ENCODE data around the gene RNLS.
"Not testable (repeated sequence)": the region's sequence is repeated elsewhere in the genome, so short reads cannot be mapped to it uniquely, and the experiment has no call there.

Gene RNLS

DNA sequence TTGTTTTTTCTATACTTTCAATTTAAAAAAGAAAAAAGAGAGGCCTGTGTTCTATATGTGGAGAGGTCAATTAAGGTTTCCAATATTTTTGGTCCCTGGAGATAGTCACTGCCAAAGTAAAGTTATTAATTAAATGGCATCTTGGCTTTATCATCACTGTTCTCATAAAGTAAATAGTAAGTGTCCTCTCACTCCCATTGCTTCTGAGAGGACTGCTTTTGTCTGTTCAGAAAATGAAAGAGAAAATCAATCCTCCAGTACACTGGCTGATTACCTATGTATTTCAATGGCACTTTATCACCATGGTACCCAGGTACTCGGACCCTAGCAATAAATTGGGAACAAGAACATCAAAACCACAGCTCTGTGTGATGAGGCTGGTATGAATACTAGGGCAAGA, 94.0 kb downstream of the RNLS start:
- no peak for DNase-seq (ENCODE audit: insufficient read length, low spot score)
- no peak for FAIRE-seq
- no peak for TF ChIP-seq CTCF (IDR thresholded peaks at IDR 0.05; ENCODE audit: insufficient read depth, missing control alignments)

DNA sequence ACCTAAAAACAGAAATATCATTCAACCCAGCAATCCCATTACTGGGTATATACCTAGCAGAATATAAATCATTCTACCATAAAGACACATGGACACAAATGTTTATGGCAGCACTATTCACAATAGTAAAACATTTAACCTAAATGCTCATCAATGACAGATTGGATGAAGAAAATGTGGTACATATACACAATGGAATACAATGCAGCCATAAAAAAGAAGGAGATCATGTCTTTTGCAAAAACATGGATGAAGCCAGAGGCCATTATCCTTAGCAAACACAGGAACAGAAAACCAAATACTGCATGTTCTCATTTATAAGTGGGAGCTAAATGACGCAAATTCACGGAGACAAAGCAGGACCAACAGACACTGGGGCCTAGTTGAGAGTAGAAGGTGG, 96.3 kb downstream of the RNLS start:
- DNase-seq (ENCODE audit: insufficient read length, low spot score); FAIRE-seq: not testable (repeated sequence)

GRCh38 chr10:88482220-88482619, 100.9 kb downstream of the RNLS start:
- DNase-seq (ENCODE audit: insufficient read length, low spot score) = no peak
- FAIRE-seq = no peak
- TF ChIP-seq CTCF (IDR thresholded peaks at IDR 0.05; ENCODE audit: insufficient read depth, missing control alignments) = no peak

- FAIRE-seq (no peak), DNase-seq (ENCODE audit: insufficient read length, low spot score) (no peak)
- TF ChIP-seq CTCF (IDR thresholded peaks at IDR 0.05; ENCODE audit: insufficient read depth, missing control alignments) = no peak
These were observed 104.9 kb downstream of the RNLS start for GRCh38 chr10:88478256-88478655.

DNA sequence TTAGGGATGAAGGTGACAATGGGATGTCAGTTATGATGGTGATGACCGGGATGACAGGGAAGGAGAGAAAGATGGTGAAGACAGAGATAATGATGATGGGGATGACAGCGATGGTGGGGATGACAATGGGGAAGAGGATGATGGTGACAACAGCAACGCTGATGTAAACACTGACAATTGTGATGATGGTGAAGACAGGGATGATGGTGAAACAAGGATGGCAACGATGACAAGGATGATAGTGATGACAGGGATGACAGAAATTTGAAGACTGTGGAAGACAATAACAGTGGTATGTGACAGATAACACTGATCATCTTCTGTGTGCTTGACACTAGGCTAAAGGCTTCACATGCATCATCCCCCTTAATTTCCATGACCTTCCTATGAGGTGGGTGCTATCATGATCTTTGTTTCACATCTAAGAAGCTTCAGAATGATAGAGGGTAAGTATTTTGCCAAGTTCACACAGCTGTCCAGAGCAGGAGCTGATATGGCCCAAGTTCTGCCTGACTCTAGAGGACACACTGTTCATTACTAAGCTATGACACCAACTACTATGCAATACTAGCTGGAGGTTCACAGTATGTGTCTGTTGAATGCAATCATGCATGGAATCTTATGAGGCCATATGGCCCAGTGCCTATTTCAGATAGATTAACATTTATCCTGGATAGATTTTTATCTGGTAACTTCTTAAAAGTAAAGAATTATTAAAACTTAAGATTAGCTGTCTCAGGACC, 105.6 kb downstream of the RNLS start:
- DNase-seq (ENCODE audit: insufficient read length, low spot score) (no peak), FAIRE-seq (peak; percentile 81)

GRCh38 chr10:88474884-88475844, 108.0 kb downstream of the RNLS start:
- no peak for DNase-seq (ENCODE audit: insufficient read length, low spot score)
- no peak for TF ChIP-seq CTCF (IDR thresholded peaks at IDR 0.05; ENCODE audit: insufficient read depth, missing control alignments)
- no peak for FAIRE-seq

More for the DNA sequence above, 105.6 kb downstream of the RNLS start:
- TF ChIP-seq CTCF (IDR thresholded peaks at IDR 0.05; ENCODE audit: insufficient read depth, missing control alignments) = no peak

- FAIRE-seq (peak; percentile 51), DNase-seq (ENCODE audit: insufficient read length, low spot score) (no peak)
- no peak for TF ChIP-seq CTCF (IDR thresholded peaks at IDR 0.05; ENCODE audit: insufficient read depth, missing control alignments)
These were observed 108.9 kb downstream of the RNLS start for GRCh38 chr10:88473989-88474883.
